HFFc6 (cell line): ENCODE measurements around the gene FOXO1. TPM values are rescaled to one million over a fixed set of nuclear protein-coding genes. Genes with fewer than 3 reads are reported as not detected.

Experiments used
- DNase-seq: peaks from one replicate; pipeline ENCODE4 v3.0.0-alpha.2; 2018
- H3K27ac Mint-ChIP-seq: 2 replicates; pipeline ENCODE4 v1.8.0; 2020; ENCODE audit warnings: mild to moderate bottlenecking, mixed read lengths
- H3K27me3 Mint-ChIP-seq: 2 replicates; pipeline ENCODE4 v1.8.0; 2021; ENCODE audit warnings: mild to moderate bottlenecking, moderate library complexity, mixed read lengths; ENCODE audit not compliant: insufficient read depth
- H3K36me3 Mint-ChIP-seq: 2 replicates; pipeline ENCODE4 v1.8.0; 2021; ENCODE audit warnings: low read depth, mixed read lengths
- H3K4me1 Mint-ChIP-seq: 2 replicates; pipeline ENCODE4 v1.8.0; 2020; ENCODE audit warnings: low read depth, mixed read lengths
- H3K4me3 Mint-ChIP-seq: 2 replicates; pipeline ENCODE4 v1.8.0; 2020; ENCODE audit warnings: mild to moderate bottlenecking, moderate library complexity, mixed read lengths
- H3K9me3 Mint-ChIP-seq: 2 replicates; pipeline ENCODE4 v1.8.0; 2020; ENCODE audit warnings: mild to moderate bottlenecking, mixed read lengths
- CTCF ChIP-seq: fragments of 200-600 bp; sonication (generic); IDR thresholded peaks from 2 replicates; pipeline ENCODE4 v1.5.0; 2021; ENCODE audit warnings: antibody characterized with exemption, mild to moderate bottlenecking
- total RNA-seq, 6 experiments: library from RNA; stranded (reverse); fragmentation: NEBNext Ultra II Directional; extraction: Animal tissue kit (Norgen Biotek cat#: 25700); gene quantifications; 2 replicates in 1 of 6; 3 replicates in 5 of 6; pipeline ENCODE4 v1.2.3, GENCODE V29; 2021

FOXO1 gene
- total RNA-seq, 6 experiments from 2014 or later: 0.48 to 1.1 (median 0.63) TPM

GRCh38 chr13:40617801-40618356 is 48.6 kb downstream of the FOXO1 start:
- no peak for DNase-seq
- H3K27ac Mint-ChIP-seq: no peak overlapping the region
- no peaks in the 10 kb centered on the region for H3K36me3 Mint-ChIP-seq
- no peak overlapping the region for H3K4me3 Mint-ChIP-seq
- no peak for TF ChIP-seq CTCF
- H3K27me3 Mint-ChIP-seq: peaks cover 5% of the 10 kb centered on the region
- no peaks in the 10 kb centered on the region for H3K4me1 Mint-ChIP-seq
- no peaks in the 10 kb centered on the region for H3K9me3 Mint-ChIP-seq

GRCh38 chr13:40615619-40616018 is 50.8 kb downstream of the FOXO1 start:
- Mint-ChIP-seq H3K36me3 (no peaks in the 10 kb centered on the region), H3K9me3 (no peaks in the 10 kb centered on the region), H3K4me3 (no peak overlapping the region), H3K27me3 (peaks cover 5% of the 10 kb centered on the region), H3K4me1 (no peaks in the 10 kb centered on the region), H3K27ac (no peak overlapping the region)
- TF ChIP-seq CTCF: no peak
- DNase-seq: no peak

- H3K27me3 Mint-ChIP-seq: peaks cover 5% of the 10 kb centered on the region
- no peaks in the 10 kb centered on the region for H3K4me1 Mint-ChIP-seq
- no peak overlapping the region for H3K4me3 Mint-ChIP-seq
- TF ChIP-seq CTCF: no peak
- H3K36me3 Mint-ChIP-seq: no peaks in the 10 kb centered on the region
- DNase-seq: no peak
- no peaks in the 10 kb centered on the region for H3K9me3 Mint-ChIP-seq
- no peak overlapping the region for H3K27ac Mint-ChIP-seq
These were observed 52.5 kb downstream of the FOXO1 start for GRCh38 chr13:40613914-40614313.

GRCh38 chr13:40613192-40613818 is 53.1 kb downstream of the FOXO1 start:
- Mint-ChIP-seq H3K27ac (no peak overlapping the region), H3K9me3 (no peaks in the 10 kb centered on the region), H3K27me3 (peaks cover 5% of the 10 kb centered on the region), H3K4me3 (no peak overlapping the region), H3K36me3 (no peaks in the 10 kb centered on the region), H3K4me1 (no peaks in the 10 kb centered on the region)
- TF ChIP-seq CTCF: no peak
- DNase-seq: no peak

GRCh38 chr13:40612041-40612440 is 54.4 kb downstream of the FOXO1 start:
- no peak overlapping the region for H3K27ac Mint-ChIP-seq
- H3K36me3 Mint-ChIP-seq: no peaks in the 10 kb centered on the region
- no peaks in the 10 kb centered on the region for H3K9me3 Mint-ChIP-seq
- H3K4me1 Mint-ChIP-seq: no peaks in the 10 kb centered on the region
- H3K4me3 Mint-ChIP-seq: no peak overlapping the region
- DNase-seq: no peak
- no peak for TF ChIP-seq CTCF
- peaks cover 5% of the 10 kb centered on the region for H3K27me3 Mint-ChIP-seq
